Measurements from ENCODE around the gene MRPS12. TPM values are rescaled to one million over a fixed set of nuclear protein-coding genes. Genes with fewer than 3 reads are reported as not detected.

MRPS12 gene
- total and polyA plus RNA-seq, 9 of the 15 experiments (the other 6 are each of a cell fraction or from before 2014, with no cell fraction given), result 8.1 to 174 (median 52.0) TPM

- TF ChIP-seq KAT2B (IDR thresholded peaks at IDR 0.05; ENCODE audit: low read depth, low read length) (no peak), EHMT2 (IDR thresholded peaks at IDR 0.05) (no peak), JUND (IDR thresholded peaks at IDR 0.05; ENCODE audit: borderline replicate concordance, low read depth, low read length) (peak; percentile 57), JUND (tag; IDR thresholded peaks at IDR 0.05; ENCODE audit: borderline replicate concordance, low read depth, low read length) (peak; percentile 14; the same call in 1 of the 3 replicates), ZNF133 (CRISPR knock-in tag; IDR thresholded peaks at IDR 0.05) (no peak), ZFPM2 (CRISPR knock-in tag; IDR thresholded peaks at IDR 0.05) (0 out of 2 replicates have a peak, but pooled peaks have one; percentile 25), EP400 (IDR thresholded peaks at IDR 0.05) (peak; percentile 80), VEZF1 (CRISPR knock-in tag; IDR thresholded peaks at IDR 0.05) (peak; percentile 85), RB1 (IDR thresholded peaks at IDR 0.05; ENCODE audit: low read depth) (peak; percentile 55), CXXC5 (CRISPR knock-in tag; IDR thresholded peaks at IDR 0.05) (peak; percentile 95), HMGN3 (IDR thresholded peaks at IDR 0.05; ENCODE audit: borderline replicate concordance, extremely low read depth, insufficient read length, low read depth, low read length) (no peak), XRCC5 (IDR thresholded peaks at IDR 0.05; ENCODE audit: low read depth, low read length) (no peak), ELK3 (CRISPR knock-in tag; IDR thresholded peaks at IDR 0.05) (no peak), SIX5 (IDR thresholded peaks at IDR 0.05; ENCODE audit: borderline replicate concordance in 1 of 2, insufficient read depth in 1 of 2, low read depth in 1 of 2, low read length in 2 of 2) (peak; percentile 95 to 98), SAP30 (IDR thresholded peaks at IDR 0.05; ENCODE audit: borderline replicate concordance, insufficient read depth, low read depth, low read length, poor library complexity, severe bottlenecking) (peak; percentile 92), ZKSCAN8 (CRISPR knock-in tag; IDR thresholded peaks at IDR 0.05) (no peak), MCM5 (IDR thresholded peaks at IDR 0.05; ENCODE audit: low read depth) (no peak), ZNF77 (CRISPR knock-in tag; IDR thresholded peaks at IDR 0.05) (no peak), CHAMP1 (IDR thresholded peaks at IDR 0.05) (no peak), ZNF79 (CRISPR knock-in tag; IDR thresholded peaks at IDR 0.05; ENCODE audit: low read depth) (no peak)
Measured at GRCh38 chr19:38899447-38900201, 31.1 kb upstream of the MRPS12 start, which contains the start of the genes NFKBIB and SIRT2 (continued).
